ENCODE results near the gene MS4A3. TPM values are rescaled to one million over a fixed set of nuclear protein-coding genes. Genes with fewer than 3 reads are reported as not detected.
"Not testable (repeated sequence)": the region's sequence is repeated elsewhere in the genome, so short reads cannot be mapped to it uniquely, and the experiment has no call there.

Gene MS4A3, protein sequence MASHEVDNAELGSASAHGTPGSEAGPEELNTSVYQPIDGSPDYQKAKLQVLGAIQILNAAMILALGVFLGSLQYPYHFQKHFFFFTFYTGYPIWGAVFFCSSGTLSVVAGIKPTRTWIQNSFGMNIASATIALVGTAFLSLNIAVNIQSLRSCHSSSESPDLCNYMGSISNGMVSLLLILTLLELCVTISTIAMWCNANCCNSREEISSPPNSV
- not detected for polyA plus RNA-seq (2013, experiment 1 of 2; ENCODE audit: insufficient read length)
- polyA plus RNA-seq (2013, experiment 2 of 2; ENCODE audit: insufficient read length): not detected

DNA sequence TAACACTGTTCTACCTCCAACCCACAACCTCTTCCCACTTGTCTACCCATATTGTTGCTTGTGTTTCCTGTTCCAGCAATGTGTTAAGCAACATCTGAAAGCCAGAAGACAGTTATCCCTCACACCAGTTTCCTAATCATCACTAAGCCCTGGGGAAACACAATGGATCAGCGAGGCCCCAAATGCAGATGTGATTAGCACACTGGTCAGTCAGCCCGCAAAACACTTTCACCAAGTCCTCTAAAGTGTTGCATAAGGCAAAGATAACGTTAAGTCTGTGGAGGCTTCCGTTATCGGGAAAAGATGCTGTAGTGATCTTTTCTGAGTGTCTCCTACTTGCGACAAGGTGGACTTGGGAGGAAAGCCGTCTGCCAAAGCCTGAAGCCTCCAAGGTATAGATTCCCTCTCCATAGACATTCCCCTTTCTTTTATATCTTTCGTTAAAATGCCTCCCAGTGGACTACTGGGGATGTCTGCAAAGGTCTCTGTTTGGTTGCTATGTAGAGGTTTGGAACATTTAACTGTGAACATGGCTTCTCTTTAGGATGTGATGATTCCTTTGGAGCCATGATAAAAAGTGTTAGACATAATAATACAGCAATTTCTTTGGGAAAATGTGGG is at the start of gene MS4A3:
TSS of gene MS4A3 (plus strand) at position 317 of the 621 bp plus-strand sequence. CDS start 4,496 bp downstream, outside the sequence.
- DNase-seq: no peak

DNA sequence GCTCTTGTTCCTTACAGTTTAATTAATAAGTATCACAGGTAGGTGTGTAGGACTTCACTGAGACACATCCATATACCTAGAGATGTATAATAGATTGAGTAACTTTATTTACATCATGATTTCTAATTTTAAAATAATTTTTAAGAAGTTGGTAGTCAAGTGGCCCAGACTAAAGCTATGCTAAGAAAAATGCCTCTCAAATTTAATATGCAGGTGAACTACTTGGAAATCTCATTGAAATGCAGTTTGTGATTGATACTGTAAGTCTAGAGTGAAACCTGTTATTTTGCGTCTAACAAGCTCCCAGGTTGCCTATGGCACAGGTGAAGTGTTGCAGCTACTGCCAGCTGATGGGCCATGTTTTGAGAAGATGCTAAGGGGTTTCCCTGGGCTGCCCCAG is 39.6 kb upstream of the MS4A3 start, which contains the start of gene OOSP4B:
TSS of gene OOSP4B (plus strand) at position 301 of the 400 bp plus-strand sequence.
- no peak for DNase-seq

DNA sequence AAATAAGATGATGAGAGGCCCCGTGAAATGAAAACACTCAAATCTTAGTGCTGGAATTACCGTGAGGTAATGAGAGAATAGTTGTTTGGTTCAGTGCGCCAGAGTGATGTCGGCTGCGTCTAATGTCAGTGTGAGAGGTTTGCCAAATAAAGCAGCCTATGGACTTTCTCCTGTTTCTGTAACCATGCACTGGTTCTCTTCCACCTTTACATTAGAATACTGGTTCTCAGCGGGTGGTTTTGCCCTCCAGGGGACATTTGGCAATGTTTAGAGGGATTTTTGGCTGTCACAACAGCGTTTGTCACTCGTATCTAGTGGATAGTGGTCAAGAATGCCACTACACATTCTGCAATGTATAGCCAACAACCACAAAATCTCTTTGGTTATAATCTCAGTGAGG is 38.4 kb upstream of the MS4A3 start:
- no peak for DNase-seq

DNA sequence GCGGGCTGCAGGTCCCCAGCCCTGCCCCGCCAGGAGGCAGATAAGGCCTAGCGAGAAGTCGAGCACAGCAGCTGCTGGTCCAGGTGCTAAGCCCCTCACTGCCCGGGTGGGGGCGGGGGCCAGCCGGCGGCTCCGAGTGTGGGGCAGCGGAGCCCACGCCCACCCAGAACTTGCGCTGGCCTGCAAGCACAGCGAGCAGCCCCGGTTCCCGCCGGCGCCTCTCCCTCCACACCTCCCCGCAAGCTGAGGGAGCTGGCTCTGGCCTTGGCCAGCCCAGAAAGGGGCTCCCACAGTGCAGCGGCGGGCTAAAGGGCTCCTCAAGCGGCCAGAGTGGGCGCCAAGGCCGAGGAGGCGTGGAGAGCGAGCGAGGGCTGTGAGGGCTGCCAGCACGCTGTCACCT is 36.1 kb upstream of the MS4A3 start:
- not testable (repeated sequence) for DNase-seq

DNA sequence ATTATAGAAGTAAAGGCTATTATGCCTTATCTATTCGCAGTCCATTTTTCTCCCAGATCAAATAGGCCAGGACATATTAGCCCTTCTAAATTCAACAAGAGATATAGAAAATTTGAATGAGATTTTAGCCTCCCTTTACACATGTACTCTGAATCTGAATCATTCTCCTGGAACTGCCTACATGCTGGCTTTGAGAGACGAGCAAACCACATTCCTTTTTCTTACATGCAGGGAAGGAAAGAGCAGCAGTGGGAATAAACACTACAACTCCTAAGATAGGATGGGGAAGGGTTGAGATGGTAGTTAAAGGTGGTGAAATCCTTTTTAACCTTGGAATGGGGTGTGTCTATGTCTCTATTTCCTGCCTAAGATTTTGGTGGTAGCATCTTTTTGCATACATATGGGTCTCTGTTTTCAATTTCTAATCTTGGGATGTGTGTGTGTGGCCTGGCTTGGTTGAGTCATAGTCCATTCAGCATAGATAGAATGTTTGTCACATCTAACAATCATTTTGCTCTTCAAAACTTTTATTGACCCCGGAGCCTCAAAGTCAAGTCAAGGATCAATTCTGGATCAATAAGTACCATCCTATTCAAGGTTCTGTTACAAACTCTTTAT is 27.3 kb upstream of the MS4A3 start:
- DNase-seq: no peak

DNA sequence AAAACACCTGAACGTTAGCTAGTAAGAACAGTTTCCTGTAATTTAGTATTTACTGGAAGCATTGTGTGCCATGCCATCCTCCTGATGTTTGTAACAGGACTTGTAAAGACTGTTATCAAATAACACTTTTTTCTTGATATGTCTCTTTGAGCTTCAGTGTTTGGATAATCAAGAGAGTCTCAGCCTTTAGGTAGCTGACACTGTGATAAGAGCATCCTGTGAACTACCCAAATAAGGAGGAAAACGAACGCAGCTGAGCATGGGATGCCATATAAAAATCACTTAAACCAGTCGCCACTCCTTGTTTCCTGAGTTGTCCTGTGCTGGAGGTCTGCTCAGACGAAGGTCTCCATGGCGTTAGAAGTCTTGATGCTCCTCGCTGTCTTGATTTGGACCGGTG is 16.4 kb upstream of the MS4A3 start, which contains the start of gene OOSP2:
TSS of gene OOSP2 (plus strand) at position 301 of the 400 bp plus-strand sequence. CDS start at position 352, 51 bp downstream.
- no peak for DNase-seq

DNA sequence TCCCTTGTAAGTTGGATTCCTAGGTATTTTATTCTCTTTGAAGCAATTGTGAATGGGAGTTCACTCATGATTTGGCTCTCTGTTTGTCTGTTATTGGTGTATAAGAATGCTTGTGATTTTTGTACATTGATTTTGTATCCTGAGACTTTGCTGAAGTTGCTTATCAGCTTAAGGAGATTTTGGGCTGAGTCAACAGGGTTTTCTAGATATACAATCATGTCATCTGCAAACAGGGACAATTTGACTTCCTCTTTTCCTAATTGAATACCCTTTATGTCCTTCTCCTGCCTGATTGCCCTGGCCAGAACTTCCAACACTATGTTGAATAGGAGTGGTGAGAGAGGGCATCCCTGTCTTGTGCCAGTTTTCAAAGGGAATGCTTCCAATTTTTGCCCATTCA is 6.0 kb upstream of the MS4A3 start:
- not testable (repeated sequence) for DNase-seq

DNA sequence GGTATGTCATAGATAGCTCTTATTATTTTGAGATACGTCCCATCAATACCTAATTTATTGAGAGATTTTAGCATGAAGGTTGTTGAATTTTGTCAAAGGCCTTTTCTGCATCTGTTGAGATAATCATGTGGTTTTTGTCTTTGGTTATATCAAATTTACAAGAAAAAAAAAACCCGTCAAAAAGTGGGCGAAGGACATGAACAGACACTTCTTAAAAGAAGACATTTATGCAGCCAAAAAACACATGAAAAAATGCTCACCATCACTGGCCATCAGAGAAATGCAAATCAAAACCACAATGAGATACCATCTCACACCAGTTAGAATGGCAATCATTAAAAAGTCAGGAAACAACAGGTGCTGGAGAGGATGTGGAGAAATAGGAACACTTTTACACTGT is 5.6 kb upstream of the MS4A3 start:
- DNase-seq: not testable (repeated sequence)

DNA sequence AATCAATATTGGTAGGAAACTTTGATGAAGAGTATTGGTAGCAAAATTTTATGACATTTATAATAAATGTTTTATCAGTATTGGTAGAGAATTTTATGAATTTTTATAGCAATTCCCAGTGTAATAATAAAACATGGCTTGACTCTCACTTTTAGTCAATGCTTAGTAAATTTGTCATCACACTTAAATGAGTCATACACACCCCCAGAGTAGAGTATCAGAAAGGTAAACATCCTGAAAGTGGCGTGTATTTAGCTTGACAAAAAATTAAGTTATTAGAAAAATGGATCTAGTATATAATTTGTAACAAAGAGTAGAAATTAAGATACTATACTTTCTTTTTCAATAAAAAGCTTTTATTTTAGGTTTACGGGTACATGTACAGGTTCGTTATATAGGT is 2.6 kb downstream of the MS4A3 start:
- no peak for DNase-seq

DNA sequence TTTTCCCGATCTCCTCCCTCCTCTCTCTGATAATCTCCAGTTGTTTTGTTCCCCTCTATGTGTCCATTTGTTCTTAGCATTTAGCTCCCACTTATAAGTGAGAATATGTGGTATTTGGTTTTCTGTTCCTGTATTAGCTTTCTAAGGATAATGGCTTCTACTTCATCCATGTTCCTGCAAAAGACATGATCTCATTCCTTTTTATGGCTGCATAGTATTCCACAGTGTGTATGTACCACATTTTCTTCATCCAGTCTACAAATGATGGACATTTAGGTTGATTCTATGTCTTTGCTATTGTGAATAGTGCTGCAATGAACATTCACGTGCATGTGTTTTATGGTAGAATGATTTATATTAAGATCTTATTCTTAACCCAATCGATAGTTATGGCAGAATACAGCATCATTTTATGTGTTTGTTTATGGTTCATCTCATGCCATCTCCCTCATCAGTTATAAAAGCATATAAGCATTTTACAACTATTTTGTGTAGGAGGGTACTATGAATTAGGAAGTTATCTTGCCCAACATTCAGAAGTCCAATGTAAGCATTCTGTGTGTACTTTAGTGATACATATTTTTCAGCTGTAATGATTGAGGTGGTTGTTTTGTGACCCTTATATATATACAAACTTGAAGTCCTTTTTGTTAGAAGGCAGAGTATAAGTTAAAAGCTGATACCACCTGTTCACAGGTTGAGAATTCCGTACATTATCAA is 3.2 kb downstream of the MS4A3 start:
- DNase-seq: no peak

DNA sequence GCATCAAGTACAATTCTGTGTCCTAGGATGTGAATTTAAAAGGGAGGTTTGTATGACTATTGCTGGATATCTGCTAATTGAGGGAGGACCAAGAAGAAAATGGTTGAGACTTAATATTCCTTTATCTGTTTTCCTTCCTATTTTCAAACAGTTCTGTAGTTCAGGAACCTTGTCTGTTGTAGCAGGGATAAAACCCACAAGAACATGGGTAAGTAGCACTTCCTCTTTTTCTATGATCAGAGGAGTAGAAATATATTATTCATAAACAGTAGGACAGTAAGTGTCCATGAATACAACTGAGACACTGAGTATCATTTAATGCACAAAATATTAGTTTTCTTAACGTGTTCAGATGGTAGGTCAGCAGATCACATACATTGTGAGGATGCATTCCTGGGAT is 7.6 kb downstream of the MS4A3 start:
- DNase-seq: no peak

DNA sequence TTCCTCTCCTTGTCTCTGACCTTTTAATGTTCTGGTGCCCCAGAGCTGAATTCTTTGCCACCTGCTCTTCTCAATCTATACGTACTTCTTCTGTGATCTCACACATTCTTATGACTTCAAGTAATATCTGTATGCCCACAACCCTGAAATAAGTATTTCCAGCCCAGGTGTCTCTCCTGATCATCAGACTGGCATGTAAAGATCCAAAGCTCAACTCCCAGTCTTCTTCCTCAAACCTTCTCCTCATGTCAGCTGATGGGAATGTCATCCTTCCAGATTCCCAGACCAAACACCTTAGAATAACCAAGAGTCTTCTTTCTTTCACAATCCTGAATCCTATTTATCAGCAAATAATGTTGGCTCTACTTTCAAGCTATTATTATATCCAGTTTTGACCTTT is 9.3 kb downstream of the MS4A3 start:
- no peak for DNase-seq

DNA sequence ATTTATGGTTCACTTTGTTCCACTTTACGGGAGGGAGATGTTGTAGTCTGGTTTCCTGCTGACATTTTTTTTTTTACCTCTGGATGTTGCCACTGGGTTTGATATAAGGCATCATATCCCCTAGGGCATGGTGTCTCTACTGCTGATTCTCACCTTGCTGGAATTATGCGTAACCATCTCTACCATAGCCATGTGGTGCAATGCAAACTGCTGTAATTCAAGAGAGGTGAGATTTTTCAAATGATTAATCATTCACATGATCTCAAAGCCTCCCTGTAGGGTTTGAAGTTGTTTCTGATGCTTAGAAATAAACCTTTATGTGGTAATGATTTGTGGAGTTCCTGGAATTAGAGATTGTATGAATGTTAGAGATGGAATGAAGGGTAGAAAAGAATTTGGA is 13.0 kb downstream of the MS4A3 start:
- no peak for DNase-seq

DNA sequence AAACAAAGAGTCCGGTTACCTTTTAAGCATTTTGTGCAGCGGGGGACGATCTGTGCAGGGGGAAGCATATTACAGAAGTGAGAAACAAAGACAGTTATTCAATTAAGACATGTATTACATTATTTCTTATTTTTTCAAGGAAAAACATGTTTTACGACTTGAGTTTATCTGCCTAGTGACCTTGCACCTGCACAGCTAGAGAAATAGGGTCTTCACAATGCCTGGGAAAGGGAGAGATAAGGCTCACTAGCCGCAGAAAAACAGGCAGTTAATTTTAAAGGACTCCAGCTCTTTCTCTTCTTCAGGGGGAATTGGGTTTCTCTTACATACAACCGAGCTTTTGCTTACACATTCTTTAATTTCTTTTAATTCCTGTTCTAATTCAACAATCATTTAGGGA is 15.2 kb downstream of the MS4A3 start:
- not testable (repeated sequence) for DNase-seq

DNA sequence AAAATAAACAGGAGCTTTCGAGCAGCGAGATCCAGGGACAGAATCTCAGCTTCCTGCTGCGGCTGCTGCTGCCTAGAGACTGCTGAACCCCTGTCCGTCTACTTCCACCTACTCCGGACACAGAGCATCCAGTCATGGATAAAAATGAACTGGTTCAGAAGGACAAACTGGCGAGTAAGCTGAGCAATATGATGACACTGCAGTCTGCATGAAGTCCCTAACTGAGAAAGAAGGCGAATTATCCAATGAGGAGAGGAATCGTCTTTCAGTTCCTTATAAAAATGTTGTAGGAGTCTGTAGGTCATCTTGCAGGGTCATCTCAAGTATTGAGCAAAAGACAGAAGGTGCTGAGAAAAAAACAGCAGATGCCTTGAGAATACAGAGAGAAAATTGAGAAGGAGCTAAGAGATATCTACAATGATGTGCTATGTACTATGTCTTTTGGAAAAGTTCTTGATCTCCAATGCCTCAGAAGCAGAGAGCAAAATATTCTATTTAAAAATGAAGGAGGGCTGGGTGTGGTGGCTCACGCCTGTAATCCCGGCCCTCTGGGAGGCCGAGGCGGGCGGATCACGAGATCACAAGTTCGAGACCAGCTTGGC is 20.9 kb downstream of the MS4A3 start:
- DNase-seq: no peak

DNA sequence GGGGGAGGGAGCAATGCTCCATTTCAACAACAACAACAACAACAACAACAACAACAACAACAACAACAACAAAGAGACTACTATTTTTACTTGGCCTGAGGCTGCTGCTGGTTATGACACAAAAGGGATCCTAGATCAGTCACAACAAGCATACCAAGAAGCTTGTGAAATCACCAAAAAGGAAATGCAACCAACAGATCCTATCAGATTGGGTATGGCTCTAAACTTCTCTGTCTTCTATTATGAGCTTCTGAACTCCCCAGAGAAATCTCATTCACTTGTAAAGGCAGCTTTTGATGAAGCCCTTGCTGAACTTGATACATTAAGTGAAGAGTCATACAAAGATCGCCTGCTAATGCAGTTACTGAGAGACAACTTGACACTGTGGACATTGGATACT is 21.5 kb downstream of the MS4A3 start:
- no peak for DNase-seq

DNA sequence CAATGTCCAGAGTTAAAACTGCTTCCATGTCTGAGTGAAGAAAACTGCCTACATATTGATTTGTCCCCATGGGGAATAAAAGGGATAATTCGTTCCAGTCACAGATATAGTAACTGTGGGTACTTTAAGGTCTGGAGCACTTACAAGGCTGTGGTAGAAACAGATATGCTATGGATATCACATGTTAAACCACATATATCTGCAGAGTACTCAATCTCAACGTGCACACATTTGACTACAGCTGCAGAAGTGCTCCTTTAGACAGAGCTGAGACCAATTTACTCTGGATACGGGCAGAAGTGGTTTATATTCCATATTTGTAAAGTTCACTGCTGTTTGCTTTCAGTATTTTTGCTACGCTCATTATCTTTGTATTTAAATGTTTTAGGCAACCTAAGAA is 22.3 kb downstream of the MS4A3 start:
- no peak for DNase-seq

DNA sequence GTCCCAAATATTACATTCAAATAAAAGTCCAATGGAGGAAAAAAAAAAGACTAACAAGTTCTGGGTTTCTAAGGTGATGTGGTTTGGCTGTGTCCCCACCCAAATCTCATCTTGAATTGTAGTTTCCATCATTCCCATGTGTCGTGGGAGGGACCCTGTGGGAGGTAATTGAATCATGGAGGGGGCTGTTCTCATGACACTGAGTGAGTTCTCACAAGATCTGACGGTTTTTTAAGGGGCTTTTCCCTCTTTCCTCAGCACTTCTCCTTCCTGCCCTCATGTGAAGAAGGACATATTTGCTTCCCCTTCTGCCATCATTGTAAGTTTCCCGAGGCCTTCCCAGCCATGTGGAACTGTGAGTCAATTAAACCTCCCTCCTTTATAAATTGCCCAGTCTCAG is 24.1 kb downstream of the MS4A3 start:
- no peak for DNase-seq

DNA sequence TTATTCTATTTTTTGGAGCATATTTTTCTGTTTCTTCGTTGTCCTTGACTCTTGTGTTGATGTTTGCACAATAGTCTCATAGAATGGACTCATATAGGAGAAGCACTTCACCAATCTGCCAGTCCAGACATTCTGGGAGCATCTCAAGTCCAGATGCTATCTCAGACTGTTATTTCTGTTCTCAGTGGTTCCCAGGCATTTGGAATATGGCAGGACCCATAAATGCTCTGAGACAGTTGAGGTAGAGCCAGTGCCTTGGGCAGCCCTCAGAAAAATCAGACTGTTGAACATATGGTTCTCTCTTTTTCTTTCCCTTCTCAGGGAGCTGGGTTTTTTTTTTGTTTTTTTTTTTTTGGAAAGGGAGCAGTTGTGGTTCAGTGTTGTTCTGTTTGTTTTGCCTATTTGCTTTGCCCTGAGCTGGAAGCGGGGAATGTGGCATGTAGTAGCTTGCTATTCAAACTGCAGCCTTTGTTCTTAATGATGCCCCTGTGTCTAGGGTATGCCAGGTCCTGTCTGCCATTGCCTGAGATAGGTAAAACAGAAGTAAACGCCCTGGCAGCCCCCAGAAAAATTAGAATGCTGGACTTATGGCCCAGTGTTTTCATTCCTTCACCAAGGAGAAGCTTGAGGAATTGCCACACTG is 28.3 kb downstream of the MS4A3 start:
- no peak for DNase-seq

DNA sequence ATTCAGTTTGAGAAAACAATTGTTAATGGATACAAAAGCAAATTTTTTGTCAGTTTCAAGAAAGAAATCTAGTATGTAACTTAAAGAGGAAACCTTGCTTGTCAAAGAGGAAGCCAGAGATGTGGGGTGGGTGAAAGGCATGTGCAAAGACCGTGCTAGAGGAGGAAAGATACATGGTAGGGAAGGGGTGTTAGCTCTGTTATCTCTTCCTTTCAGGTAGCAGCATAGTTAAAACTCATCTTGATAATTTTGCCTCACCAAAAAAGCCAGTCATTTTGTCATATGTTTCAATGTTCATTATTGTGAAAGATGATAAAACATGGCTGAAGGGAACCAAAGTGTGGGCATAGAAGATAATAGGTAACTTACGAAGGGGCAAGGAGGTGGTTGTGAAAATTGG is 29.4 kb downstream of the MS4A3 start:
- DNase-seq: no peak

DNA sequence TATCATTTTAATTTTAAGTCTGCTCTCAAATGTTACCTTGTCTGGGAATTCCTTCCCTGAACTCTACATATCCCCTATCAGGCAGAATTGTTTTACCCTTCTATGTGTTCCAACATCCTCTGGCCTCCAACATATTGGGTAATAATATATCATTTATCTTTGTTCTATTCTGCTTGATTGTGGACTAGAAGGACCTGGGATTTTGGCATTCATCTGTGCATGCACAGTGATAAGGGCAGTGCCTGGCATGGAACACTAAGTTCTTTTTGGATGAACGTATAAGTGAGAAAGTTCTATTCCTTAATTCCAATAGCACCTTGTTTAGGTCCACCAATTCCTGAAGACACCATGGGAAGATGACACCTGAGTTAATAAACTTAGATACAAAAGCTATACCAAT is 30.8 kb downstream of the MS4A3 start:
- no peak for DNase-seq

DNA sequence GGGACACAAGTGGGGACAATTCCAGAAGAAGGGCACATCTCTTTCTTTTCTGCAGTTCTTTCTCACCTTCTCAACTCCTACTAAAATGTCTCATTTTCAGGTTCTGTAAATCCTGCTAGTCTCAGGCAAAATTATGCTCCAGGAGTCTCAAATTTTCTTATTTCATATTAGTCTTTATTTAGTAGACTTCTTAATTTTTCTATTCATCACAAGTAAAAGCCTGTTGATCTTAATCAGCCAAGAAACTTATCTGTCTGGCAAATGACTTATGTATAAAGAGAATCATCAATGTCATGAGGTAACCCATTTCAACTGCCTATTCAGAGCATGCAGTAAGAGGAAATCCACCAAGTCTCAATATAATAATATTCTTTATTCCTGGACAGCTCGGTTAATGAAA is 31.9 kb downstream of the MS4A3 start, which contains the start of gene MS4A2:
TSS of gene MS4A2 (plus strand) at position 301 of the 400 bp plus-strand sequence. CDS start 102 bp downstream, outside the sequence.
- DNase-seq: no peak

Measured in fibroblast of skin of abdomen (primary cell).